ENCODE data around the gene DLEU7. TPM values are rescaled to one million over a fixed set of nuclear protein-coding genes. Genes with fewer than 3 reads are reported as not detected.

DLEU7 gene
- polyA plus RNA-seq, 1 donor (not counting 4 experiments of a cell fraction or from before 2014, with no cell fraction given) = not detected

DNA sequence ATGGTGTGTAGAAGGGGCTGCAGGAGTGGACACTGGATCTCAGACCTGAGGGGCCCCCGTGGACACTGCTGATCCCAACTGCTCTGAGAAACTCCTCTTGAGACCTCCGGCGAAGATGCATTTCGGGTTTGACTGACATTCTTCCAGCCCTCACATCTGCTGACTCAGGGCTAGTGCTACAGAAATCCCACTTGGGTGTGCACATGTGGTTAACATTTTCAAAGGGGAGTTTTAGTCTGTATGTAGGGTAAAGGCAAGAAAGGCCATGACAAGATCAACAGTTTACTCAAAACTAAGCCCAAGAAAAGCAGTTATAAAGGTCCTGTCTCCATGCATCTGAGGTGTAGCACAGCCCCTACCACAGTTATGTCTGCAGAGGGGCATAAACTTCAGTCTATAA, 31.2 kb downstream of the DLEU7 start:
- H3K9me1 ChIP-seq (ENCODE audit: control insufficient read depth, extremely low read depth, insufficient read depth, low read length) = no peaks in the 10 kb centered on the region
- no peak for FAIRE-seq
- no peak for TF ChIP-seq EZH2 (IDR thresholded peaks at IDR 0.05; ENCODE audit: low read length)
- TF ChIP-seq, protein P1, sequence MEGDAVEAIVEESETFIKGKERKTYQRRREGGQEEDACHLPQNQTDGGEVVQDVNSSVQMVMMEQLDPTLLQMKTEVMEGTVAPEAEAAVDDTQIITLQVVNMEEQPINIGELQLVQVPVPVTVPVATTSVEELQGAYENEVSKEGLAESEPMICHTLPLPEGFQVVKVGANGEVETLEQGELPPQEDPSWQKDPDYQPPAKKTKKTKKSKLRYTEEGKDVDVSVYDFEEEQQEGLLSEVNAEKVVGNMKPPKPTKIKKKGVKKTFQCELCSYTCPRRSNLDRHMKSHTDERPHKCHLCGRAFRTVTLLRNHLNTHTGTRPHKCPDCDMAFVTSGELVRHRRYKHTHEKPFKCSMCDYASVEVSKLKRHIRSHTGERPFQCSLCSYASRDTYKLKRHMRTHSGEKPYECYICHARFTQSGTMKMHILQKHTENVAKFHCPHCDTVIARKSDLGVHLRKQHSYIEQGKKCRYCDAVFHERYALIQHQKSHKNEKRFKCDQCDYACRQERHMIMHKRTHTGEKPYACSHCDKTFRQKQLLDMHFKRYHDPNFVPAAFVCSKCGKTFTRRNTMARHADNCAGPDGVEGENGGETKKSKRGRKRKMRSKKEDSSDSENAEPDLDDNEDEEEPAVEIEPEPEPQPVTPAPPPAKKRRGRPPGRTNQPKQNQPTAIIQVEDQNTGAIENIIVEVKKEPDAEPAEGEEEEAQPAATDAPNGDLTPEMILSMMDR (optimal IDR thresholded peaks at IDR 0.05 in 1 of 3, IDR thresholded peaks at IDR 0.05 in 1 of 3, conservative IDR thresholded peaks at IDR 0.05 in 1 of 3; ENCODE audit: extremely low read depth in 1 of 3, insufficient read depth in 2 of 3, low read length in 3 of 3) = no peak
- no peak overlapping the region for H3K4me3 ChIP-seq (ENCODE audit: control insufficient read depth in 2 of 3, extremely low read depth in 1 of 3, insufficient read depth in 2 of 3, low read depth in 1 of 3, low read length in 3 of 3)
- no peaks in the 10 kb centered on the region for H3K36me3 ChIP-seq (ENCODE audit: control insufficient read depth in 2 of 2, extremely low read depth in 1 of 2, insufficient read depth in 2 of 2, low read length in 2 of 2)
- H3K4me2 ChIP-seq (ENCODE audit: control insufficient read depth, extremely low read depth, insufficient read depth, low read depth, low read length) = no peak overlapping the region
- H3K9ac ChIP-seq (ENCODE audit: control insufficient read depth, extremely low read depth, insufficient read depth, low read length) = no peak overlapping the region
- no peak for DNase-seq (ENCODE audit: low read depth, low spot score)
- no peak overlapping the region for H2AFZ ChIP-seq (ENCODE audit: control insufficient read depth, low read length)
- dilution Hi-C loops (cut with MboI; ENCODE audit: extremely low pct_ligation_motif_present, low sequenced_read_pairs) = no loop called here
- H3K79me2 ChIP-seq (ENCODE audit: control insufficient read depth, insufficient read depth, low read length) = no peaks in the 10 kb centered on the region
- no peaks in the 10 kb centered on the region for H3K4me1 ChIP-seq (ENCODE audit: control insufficient read depth, extremely low read depth, insufficient read depth, low read length)
- H3K9me3 ChIP-seq (ENCODE audit: control insufficient read depth, low read depth, low read length) = no peaks in the 10 kb centered on the region
- H4K20me1 ChIP-seq (ENCODE audit: control insufficient read depth, extremely low read depth, insufficient read depth, low read length) = no peaks in the 10 kb centered on the region
- no peak overlapping the region for H3K27ac ChIP-seq (ENCODE audit: control insufficient read depth, insufficient read depth, low read length)
- no peaks in the 10 kb centered on the region for H3K27me3 ChIP-seq (ENCODE audit: control insufficient read depth, extremely low read depth, insufficient read depth, low read length)

DNA sequence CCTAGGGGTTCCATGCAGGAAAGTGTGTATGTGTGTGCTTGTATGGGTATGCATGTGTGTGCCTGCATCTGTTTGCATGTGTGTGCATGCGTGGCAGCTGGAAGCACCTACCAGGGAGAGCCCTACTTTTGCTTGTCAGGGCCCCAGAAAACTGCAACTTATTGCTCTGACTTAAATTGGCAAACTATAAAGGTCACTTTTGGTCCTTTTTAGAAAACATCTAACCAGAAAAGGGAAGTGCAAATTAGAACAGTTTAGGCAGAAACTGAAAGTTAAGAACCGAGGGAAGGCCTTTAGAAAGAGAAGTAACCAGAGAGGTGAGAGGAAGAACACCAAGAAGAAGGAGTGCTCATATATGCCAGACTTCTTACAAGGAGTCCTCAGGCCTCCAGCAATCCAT, 32.5 kb downstream of the DLEU7 start:
- DNase-seq (ENCODE audit: low read depth, low spot score) = no peak
- TF ChIP-seq EZH2 (IDR thresholded peaks at IDR 0.05; ENCODE audit: low read length) = no peak
- TF ChIP-seq, protein P1 (optimal IDR thresholded peaks at IDR 0.05 in 1 of 3, IDR thresholded peaks at IDR 0.05 in 1 of 3, conservative IDR thresholded peaks at IDR 0.05 in 1 of 3; ENCODE audit: extremely low read depth in 1 of 3, insufficient read depth in 2 of 3, low read length in 3 of 3) = no peak
- dilution Hi-C loops (cut with MboI; ENCODE audit: extremely low pct_ligation_motif_present, low sequenced_read_pairs) = no loop called here

More for the DNA sequence above, 32.5 kb downstream of the DLEU7 start:
- H2AFZ ChIP-seq (ENCODE audit: control insufficient read depth, low read length) = no peak overlapping the region
- no peaks in the 10 kb centered on the region for H3K27me3 ChIP-seq (ENCODE audit: control insufficient read depth, extremely low read depth, insufficient read depth, low read length)
- no peak for FAIRE-seq
- no peak overlapping the region for H3K4me2 ChIP-seq (ENCODE audit: control insufficient read depth, extremely low read depth, insufficient read depth, low read depth, low read length)
- H3K4me3 ChIP-seq (ENCODE audit: control insufficient read depth in 2 of 3, extremely low read depth in 1 of 3, insufficient read depth in 2 of 3, low read depth in 1 of 3, low read length in 3 of 3) = no peak overlapping the region
- H3K9me3 ChIP-seq (ENCODE audit: control insufficient read depth, low read depth, low read length) = no peaks in the 10 kb centered on the region
- no peaks in the 10 kb centered on the region for H3K9me1 ChIP-seq (ENCODE audit: control insufficient read depth, extremely low read depth, insufficient read depth, low read length)
- no peak overlapping the region for H3K9ac ChIP-seq (ENCODE audit: control insufficient read depth, extremely low read depth, insufficient read depth, low read length)
- no peaks in the 10 kb centered on the region for H3K36me3 ChIP-seq (ENCODE audit: control insufficient read depth in 2 of 2, extremely low read depth in 1 of 2, insufficient read depth in 2 of 2, low read length in 2 of 2)
- no peaks in the 10 kb centered on the region for H3K79me2 ChIP-seq (ENCODE audit: control insufficient read depth, insufficient read depth, low read length)
- H4K20me1 ChIP-seq (ENCODE audit: control insufficient read depth, extremely low read depth, insufficient read depth, low read length) = no peaks in the 10 kb centered on the region
- no peak overlapping the region for H3K27ac ChIP-seq (ENCODE audit: control insufficient read depth, insufficient read depth, low read length)
- H3K4me1 ChIP-seq (ENCODE audit: control insufficient read depth, extremely low read depth, insufficient read depth, low read length) = no peaks in the 10 kb centered on the region
